GM18909 (cell line): Measurements from ENCODE around the gene BAIAP3.
"Not testable (repeated sequence)": the region's sequence is repeated elsewhere in the genome, so short reads cannot be mapped to it uniquely, and the experiment has no call there.

Experiments used
- ATAC-seq: cut with Tn5 transposase; IDR thresholded peaks from one replicate; pipeline ENCODE4 v1.9.1; 2021; ENCODE audit warnings: mild to moderate bottlenecking; ENCODE audit not compliant: unreplicated experiment, poor library complexity

BAIAP3 gene

DNA sequence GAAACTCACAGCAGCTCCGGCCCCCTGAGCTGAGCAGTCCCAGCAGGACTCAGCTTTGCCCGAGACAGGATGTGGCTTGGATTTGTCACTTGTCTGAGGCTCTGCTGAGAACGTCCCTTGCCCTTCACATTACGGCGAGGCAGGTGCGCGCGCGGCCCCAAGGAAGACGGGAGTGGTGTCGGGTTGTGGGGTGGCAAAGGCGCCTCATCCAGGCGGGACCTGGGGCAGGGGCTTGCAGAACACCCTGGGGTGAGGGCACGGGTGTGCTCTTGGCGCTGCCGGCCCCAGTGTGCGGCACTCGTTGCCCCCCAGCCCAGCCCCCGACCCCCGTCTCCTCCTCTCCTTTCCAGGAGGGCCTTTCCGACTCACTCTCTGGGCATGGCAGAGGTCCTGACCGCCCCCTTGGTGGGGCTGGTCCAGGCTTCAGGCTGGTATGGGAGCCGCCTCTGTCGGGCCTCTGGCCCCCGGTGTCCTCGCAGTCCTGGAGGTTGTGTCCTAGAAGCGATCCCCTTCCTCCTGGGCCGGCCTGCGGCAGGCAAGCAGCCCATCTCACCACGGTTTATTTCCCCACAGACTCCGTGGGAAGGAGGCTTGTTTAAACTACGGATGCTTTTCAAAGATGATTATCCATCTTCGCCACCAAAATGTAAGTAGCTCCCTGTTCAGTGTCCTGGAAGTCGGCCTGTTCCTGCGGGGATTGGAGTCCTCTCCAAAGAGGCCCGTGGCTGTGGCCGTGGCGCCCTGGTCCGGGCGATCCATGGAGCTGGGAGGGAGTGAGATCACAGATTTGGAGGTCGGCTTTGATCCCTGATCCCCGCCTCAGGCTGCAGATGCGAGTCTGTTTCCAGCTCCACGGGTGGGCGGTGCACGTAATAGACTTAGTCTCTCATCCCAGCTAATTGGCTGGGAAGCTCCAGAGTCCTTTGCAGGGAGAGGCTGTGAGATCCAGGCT is 18.1 kb upstream of the BAIAP3 start:
- ATAC-seq: no peak

DNA sequence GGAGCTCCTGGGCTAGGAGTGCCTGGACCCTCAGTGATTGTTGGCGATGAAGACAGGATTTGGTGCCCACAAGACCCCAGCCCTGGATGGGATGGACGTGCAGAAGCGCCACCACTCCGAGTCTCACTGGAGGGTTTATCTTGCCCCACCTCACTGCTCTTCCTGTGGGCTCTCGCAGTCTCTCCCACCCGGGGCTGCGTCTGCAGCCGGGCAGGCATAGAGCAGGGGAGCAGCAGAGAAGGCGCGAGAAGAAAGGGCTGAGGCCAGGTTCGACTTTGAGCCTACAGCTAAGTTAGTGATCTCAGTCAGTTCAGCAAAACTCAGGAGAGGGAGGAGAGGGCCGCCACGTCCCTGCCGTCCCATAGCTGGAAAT is 17.4 kb upstream of the BAIAP3 start:
- no peak for ATAC-seq

DNA sequence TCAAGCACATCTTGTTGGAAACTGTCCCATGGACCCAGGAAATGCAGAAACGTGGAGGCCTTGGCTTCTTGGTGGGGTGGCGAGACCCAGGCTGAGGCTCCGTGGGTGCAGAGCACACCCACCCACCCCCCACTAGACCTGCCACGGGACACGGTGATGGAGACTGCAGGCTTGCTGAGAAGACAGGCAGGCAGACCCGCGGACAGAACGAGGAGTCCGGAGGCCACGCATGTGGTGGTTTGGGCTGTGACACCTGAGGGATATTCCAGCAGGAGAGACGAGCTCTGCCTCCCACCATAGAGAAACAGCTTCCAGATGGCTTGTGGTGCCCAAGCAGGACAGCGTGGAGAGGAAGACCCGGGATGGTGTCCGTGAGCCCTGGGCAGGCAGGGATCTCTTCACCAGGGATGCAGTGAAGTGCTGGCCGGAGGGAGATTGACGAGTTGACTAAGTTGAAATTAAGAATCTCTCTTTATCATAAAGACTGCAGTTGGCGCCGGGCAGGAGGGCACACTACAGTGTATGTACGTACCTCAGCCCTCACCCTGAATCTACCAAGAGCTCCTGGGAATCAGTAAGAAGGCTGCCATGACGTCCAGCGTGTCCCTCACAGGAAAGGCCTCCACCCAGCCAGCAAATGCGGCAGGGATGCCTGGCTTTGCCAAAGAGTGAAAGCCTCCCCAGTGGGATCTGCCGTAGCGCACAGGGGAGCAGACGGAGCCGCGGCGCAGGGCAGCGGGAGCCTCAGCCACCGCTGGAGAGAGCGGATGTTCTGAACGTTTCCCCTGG is 15.8 kb upstream of the BAIAP3 start:
- no peak for ATAC-seq

DNA sequence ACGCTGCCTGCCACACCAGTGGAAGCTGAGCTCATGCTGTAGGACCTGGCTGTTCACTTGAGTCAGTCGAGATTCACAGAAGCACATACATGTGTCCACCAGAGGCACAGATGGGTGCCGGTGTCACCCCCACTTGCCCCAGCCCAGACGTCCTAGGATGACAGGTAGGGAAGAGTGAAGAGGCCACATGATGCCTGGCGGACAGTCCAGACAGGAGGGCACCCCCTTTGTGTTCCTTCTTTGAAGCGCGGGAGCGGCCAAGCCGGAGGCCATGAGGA is 15.2 kb upstream of the BAIAP3 start:
- no peak for ATAC-seq

DNA sequence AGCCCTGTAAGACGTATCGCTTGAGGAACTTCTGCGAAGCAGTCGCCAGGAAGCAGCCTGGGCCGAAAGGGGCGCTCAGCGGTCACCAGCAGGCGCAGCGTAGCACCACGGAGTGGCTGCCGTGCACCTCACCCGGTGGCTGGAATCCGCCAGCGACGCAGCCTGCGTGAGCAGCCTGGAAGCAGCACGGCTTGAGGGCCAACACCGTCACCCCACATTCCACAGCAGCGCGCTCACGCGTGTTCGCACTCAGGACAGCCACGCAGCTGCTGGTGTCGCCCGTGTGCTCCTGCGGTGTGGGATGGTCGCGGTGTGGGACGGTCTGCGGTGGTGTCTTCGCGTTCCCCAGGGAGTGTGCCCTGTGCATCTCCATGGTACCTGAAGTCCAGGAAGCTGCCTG is 14.4 kb upstream of the BAIAP3 start:
- ATAC-seq: no peak

DNA sequence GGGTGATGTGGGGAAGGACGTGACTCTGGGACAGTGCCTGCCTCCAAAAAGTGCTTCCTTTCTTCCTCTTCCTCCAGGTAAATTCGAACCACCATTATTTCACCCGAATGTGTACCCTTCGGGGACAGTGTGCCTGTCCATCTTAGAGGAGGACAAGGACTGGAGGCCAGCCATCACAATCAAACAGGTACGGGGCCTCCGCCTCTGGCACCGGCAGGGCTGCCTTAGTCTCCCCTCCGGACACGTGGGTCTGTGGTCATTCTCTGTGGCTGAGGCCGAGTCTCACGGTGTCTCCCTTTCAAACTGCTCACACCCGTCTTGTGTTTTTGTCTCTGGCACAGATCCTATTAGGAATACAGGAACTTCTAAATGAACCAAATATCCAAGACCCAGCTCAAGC is 13.3 kb upstream of the BAIAP3 start:
- no peak for ATAC-seq

DNA sequence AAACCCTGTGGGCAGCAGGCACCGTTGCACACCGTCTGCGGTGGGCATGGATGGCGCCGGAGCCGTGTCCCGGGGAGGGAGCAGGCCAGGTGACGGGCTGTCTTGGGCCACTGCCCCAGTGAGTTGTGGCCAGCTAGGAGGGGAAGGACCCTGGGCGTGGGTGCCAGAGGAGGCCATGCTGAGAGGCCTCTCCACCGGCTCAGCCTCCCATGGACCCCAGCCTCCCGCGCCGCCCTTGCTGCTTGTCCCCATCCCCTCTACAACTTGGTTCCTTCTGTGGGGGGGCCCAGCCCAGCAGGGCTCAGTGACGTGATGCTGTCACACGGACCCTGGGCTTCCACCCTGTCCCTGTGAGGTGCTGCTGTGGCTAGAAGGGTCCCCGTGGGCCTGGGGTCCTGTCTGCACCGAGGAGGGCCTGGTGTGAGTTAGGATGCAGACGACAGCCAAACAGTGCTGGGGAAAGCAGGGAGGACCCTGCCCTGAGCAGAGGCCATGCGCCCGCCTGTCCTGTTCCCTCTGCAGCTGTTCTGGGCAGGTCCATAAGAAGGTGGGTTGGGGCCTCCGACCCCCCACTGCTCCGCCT is 12.7 kb upstream of the BAIAP3 start:
- ATAC-seq: no peak

DNA sequence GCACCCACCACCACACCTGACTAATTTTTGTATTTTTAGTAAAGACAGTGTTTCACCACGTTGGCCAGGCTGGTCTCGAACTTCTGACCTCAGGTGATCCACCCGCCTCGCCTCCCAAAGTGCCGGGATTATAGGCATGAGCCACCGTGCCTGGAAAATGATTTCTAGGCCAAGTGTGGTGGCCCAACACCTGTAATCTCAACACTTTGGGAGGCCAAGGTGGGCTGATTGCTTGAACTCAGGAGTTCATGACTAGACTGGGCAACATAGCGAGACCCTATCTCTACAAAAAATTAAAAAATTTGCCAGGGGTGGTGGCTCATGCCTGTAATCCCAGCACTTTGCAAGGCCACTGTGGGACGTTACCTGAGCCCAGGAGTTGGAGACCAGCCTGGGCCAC is 11.0 kb upstream of the BAIAP3 start:
- no peak for ATAC-seq

DNA sequence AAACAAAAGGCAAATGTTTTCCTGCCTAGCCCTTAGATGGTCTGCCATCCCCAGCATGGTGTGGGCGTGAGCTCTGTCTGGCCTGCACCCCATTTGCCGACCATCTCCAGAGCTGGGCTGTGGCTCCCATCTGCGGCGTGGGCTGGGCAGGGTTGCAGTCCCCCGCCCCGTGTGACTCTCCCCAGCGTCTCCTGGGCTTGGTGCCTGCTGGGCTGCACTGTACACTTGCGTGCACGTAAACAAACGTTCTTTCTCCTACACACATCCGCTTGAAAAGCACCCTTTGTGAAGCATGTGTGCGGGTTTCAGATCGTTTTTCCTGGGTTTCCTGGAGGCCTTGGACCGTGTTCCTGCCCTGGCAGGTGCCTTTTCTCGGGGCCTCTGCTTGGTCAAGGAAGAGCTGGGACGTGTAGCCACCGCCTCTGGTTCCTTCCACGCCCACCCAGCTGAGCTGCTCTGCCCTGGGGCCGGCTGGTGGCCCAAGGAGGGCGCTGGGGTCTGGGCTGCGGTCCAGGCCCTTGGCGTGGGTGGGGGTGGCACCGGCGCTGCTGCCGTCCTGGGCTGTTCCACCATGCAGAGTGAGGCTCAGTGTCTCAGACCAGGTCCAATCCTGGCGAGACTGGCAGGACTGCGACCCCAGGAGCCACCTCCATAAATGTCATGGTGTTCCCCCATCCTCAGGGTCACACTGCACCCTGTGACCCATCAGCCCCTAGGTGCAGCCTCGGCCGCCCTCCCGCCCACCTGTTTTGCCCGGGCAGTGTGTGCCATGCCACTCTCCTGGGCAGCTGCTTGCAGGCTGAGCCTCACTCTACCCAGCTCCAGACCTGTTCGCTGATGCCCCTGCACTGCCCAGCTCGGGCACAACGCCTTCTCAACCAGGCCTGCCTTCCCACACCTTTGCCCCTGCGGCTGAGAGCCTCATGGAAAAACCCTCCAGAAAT is 9.9 kb upstream of the BAIAP3 start:
- no peak for ATAC-seq

DNA sequence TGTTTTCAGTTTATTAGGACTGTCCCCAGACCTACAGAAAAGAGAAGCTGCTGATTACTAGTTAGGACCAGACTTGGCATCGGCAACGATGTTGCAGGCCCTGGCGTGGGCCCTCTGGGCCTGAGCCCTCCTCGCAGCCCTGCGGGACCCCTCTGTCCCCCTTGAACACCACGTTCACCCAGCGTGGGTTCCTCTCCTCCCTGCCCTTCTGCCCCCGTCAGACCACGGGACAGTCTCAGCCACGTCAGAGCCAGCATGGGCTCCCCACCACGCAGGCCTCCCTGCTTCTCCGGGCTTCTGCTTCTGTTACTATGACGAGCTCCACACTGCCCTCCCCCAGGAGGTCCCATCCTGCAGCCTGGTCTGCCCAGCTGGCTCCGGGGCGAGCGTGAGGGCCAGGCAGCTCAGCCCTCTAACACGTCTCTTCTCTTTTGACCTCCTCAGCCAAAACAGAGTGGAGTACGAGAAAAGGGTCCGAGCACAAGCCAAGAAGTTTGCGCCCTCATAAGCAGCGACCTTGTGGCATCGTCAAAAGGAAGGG is 9.1 kb upstream of the BAIAP3 start:
- no peak for ATAC-seq

DNA sequence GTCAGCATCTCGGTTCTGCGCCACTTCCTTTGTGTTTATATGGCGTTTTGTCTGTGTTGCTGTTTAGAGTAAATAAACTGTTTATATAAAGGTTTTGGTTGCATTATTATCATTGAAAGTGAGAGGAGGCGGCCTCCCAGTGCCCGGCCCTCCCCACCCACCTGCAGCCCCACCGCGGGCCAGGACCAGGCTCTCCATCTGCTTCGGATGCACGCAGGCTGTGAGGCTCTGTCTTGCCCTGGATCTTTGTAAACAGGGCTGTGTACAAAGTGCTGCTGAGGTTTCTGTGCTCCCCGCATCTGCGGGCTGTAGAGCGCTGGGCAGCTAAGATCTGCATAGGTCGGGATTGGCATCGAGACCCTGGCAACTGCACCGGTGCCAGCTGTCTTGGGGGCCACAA is 8.2 kb upstream of the BAIAP3 start:
- ATAC-seq: no peak

DNA sequence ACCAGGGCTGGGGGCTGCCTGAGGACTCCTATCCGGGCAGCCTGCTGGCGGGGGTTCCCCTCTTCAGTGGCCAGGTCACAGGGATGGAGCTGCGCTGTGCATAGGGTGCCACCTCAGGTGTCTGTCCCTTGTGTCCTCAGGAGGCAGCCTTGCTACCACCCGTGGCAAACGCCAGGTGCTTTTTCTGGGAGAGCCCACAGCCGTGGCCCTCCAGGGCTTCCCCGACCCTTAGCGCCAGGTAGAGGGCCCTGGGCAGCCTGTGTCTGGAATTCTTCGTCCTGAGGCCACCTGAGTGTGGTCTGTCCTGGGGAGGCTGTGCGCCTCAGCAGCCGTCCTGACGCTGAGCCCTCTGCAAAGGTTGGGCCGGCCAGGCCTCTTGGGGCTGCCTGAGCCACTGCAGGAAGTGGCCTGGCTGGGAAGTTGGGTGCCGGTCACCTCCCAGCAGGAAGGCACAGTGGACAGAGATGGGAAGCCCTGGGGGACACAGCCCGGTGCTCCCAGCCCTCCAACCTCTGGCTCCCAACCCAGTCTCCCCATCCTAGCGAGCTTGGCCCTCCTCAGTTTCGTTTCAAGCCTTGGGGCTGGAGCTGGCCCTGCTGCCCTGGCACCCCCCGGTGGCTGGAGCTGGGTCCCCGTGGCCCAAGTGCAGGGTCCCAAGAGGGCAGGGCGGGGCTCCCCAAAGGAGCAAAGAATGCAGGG is 7.6 kb upstream of the BAIAP3 start:
- no peak for ATAC-seq

DNA sequence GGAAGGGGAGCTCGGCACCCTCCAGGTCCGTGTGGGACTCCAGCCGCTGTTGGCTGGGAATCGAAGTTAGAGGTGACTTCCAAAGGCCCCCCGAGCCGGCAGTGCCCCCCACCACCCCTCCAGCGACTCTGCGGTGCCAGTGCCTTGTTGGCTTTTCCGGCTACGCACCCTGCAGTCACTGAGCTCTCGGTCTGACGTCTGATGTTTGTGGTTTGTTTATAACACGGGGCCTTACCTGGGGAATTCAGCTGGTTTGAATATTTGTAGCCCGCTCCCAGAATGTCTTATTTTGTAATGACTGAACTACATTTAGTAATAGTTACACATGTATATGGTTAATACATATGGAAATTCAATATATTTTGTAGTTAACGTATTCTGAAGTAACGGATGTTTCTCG is 7.1 kb upstream of the BAIAP3 start:
- ATAC-seq: no peak

DNA sequence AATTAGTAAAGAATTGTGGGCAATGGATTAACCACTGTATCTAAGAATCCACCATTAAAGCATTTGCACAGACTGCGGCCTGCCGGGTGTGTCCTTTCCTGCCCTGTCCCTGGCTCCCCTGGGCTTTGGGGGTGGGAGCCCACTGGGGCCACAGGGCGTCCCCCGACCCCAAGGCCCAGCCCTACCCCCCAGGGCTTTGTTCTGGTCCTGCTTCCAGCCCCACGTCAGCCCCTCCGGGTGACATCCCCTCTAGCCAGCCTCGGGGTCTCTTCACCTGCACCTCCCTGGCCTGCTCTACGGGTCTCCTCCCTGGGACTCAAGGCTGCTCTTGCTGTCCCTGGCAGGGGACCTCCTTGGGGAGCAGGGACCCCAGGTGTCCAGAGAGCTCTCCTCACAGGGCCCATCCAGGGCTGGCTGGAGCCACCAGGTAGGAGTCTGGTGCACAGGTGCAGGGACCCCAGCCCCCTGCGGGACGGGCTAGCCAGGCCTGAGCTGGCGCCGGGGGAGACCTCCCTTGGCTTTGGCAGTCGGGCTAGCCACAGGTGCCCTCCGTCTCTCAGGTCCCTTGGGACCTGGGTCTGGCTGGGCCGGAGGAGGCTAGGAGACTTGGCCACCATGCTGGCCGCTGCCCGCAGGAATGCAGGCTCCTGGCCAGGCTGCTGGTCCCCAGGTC is 6.4 kb upstream of the BAIAP3 start:
- ATAC-seq: no peak

DNA sequence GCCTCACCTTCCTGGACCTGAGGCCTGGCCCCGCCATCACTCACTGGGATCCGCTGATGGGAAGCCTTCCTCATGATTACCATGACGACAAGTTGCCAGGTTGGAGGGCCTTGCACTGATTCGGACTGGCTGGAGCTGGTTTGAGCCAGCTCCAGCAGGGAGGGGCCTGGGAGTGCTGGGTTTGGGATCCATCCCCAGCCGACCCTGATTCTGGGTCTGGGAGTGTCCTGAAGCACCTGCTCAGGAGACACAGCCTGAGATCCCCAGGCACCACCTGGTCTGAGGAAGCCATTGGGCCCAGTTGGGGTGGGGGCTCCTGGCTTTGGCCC is 5.9 kb upstream of the BAIAP3 start:
- ATAC-seq: no peak

DNA sequence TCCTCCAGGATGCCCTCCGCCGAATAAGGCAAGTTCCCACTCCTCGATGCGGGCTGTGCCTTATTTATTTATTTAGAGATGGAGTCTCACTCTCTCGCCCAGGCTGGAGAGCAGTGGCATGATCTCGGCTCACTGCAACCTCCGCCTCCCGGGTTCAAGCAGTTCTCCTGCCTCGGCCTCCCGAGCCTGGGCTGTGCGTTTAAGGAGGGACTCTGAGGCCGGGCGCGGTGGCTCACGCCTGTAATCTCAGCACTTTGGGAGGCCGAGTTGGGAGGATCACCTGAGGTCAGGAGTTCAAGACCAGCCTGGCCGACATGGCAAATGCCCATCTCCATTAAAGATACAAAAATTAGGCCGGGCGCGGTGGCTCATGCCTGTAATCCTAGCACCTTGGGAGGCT is 5.3 kb upstream of the BAIAP3 start:
- not testable (repeated sequence) for ATAC-seq

DNA sequence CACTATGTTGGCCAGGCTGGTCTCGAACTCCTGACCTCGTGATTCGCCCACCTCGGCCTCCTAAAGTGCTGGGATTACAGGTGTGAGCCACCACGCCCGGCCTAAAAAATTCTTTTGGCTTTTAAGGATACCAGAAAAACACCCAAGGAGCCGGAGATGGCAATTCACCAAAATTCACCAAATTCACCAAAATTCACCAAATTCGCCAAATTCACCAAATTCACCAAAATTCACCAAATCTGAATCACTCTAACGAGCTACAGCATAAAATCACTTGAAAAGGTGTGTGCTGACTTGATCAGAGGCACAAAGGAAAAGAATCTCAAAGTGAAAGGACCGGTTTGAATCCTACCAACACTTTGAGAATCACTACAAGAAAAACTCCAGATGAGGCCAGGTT is 4.5 kb upstream of the BAIAP3 start:
- ATAC-seq: not testable (repeated sequence)

DNA sequence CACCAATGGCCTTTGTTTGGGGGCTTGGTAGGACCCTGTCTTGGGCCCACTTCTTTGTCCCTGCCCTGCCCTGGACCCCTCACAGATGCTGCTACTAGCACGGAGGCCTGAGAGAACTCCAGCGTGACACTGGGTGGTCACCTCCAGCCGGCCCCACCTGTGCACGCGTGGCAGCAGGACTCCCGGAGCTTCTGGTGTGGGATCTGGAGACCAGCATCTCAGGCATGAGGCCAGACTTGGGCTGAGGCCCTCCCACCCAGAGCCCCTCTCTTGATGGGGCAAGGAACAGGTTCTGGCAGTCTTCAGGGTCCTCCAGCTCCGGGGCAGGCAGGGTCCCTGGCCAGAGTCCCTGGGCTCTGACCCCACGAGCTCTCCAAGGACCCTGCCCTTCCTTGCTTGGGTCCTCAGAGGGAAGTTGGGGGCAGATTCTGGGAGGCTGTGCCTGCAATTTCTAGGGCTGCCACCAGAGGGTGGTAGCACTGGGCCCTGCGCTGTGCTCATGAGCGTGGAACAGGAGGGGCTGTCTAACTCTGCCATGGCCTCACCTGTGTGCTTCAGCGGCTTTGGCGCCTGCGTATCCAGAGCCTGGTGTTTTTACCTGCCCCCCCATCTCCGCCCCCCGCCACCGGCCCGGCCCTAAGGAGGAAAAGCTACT is 3.1 kb upstream of the BAIAP3 start:
- ATAC-seq: no peak
